ENCODE data around the gene SMARCC1.
"Not testable (repeated sequence)": the region's sequence is repeated elsewhere in the genome, so short reads cannot be mapped to it uniquely, and the experiment has no call there.

Gene SMARCC1

DNA sequence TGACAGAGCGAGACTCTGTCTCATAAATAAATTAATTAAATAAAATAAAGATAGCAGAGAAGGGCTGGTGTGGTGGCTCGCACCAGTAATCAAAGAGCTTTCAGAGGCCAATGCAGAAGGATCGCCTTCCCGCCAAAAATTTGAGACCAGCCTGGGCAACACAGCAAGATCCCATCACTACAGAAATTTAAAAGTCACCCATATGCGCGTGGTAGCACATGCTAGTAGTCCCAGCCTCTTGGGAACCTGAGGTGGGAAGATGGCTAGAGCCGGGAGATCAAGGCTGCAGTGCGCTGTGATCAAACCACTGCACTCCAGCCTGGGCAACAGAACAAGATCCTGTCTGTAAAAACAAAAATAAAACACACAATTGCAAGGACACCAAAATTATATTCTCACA lies 9.6 kb downstream of the SMARCC1 start:
- Histone ChIP-seq H3K9me3 (ENCODE audit: severe bottlenecking) (no peaks in the 10 kb centered on the region), H3K27ac (ENCODE audit: poor library complexity, severe bottlenecking) (no peak overlapping the region), H3K36me3 (ENCODE audit: low read depth) (peaks cover 44% of the 10 kb centered on the region), H3K27me3 (ENCODE audit: insufficient read depth, poor library complexity, severe bottlenecking) (no peaks in the 10 kb centered on the region), H3K4me3 (ENCODE audit: severe bottlenecking) (no peak overlapping the region), H3K4me1 (ENCODE audit: insufficient read depth, poor library complexity, severe bottlenecking) (no peaks in the 10 kb centered on the region)
- no peak for TF ChIP-seq CTCF (IDR thresholded peaks at IDR 0.05; ENCODE audit: poor library complexity, severe bottlenecking)
- DNase-seq (ENCODE audit: low spot score): no peak
- ATAC-seq (ENCODE audit: low read depth): no peak

DNA sequence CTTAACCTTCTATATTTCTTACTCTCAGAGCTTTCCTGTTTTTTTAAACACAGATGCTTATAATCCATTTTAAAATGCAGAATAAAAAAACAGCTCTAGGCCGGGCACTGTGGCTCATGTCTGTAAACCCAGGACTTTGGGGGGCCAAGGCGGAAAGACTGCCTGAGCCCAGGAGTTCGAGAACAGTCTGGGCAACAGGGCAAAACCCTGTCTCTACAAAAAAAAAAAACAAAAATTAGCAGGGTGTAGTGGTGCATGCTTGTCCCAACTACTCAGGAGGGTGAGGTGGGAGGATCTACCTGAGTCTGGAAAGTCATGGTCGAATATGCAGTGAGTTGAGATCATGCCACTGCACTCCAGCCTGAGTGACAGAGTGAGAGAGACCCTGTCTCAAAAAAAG lies 15.5 kb downstream of the SMARCC1 start:
- peaks cover 3% of the 10 kb centered on the region for H3K4me1 ChIP-seq (ENCODE audit: insufficient read depth, poor library complexity, severe bottlenecking)
- no peak overlapping the region for H3K4me3 ChIP-seq (ENCODE audit: severe bottlenecking)
- H3K9me3 ChIP-seq (ENCODE audit: severe bottlenecking): no peaks in the 10 kb centered on the region
- ATAC-seq (ENCODE audit: low read depth) (no peak), DNase-seq (ENCODE audit: low spot score) (no peak)
- no peak overlapping the region for H3K27ac ChIP-seq (ENCODE audit: poor library complexity, severe bottlenecking)
- H3K36me3 ChIP-seq (ENCODE audit: low read depth): peaks cover 64% of the 10 kb centered on the region
- no peak for TF ChIP-seq CTCF (IDR thresholded peaks at IDR 0.05; ENCODE audit: poor library complexity, severe bottlenecking)
- no peaks in the 10 kb centered on the region for H3K27me3 ChIP-seq (ENCODE audit: insufficient read depth, poor library complexity, severe bottlenecking)

GRCh38 chr3:47762233-47762632 lies 19.5 kb downstream of the SMARCC1 start:
- DNase-seq (ENCODE audit: low spot score) (no peak), ATAC-seq (ENCODE audit: low read depth) (no peak)
- no peak for TF ChIP-seq CTCF (IDR thresholded peaks at IDR 0.05; ENCODE audit: poor library complexity, severe bottlenecking)
- no peak overlapping the region for H3K4me3 ChIP-seq (ENCODE audit: severe bottlenecking)
- H3K36me3 ChIP-seq (ENCODE audit: low read depth): peaks cover 50% of the 10 kb centered on the region
- no peaks in the 10 kb centered on the region for H3K9me3 ChIP-seq (ENCODE audit: severe bottlenecking)
- peaks cover 3% of the 10 kb centered on the region for H3K4me1 ChIP-seq (ENCODE audit: insufficient read depth, poor library complexity, severe bottlenecking)
- no peaks in the 10 kb centered on the region for H3K27me3 ChIP-seq (ENCODE audit: insufficient read depth, poor library complexity, severe bottlenecking)
- no peak overlapping the region for H3K27ac ChIP-seq (ENCODE audit: poor library complexity, severe bottlenecking)

DNA sequence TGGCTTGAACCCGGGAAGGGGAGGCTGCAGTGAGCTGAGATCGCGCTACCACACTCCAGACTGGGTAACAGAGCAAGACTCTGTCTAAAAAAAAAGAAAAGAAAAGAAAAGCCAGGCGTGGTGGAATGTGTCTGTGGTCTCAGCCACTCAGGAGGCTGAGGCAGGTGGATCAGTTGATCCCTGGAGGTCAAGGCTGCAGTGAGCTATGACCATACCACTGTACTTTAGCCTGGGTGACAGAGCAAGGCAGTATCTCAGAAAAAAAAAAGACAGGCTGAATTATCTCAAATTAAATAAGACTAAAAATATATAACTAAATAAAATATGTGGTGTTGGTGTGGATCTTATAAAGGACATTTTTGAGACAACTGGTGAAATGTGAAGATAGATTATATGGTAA lies 20.6 kb downstream of the SMARCC1 start:
- peaks cover 3% of the 10 kb centered on the region for H3K4me1 ChIP-seq (ENCODE audit: insufficient read depth, poor library complexity, severe bottlenecking)
- no peak overlapping the region for H3K27ac ChIP-seq (ENCODE audit: poor library complexity, severe bottlenecking)
- no peak for DNase-seq (ENCODE audit: low spot score)
- no peaks in the 10 kb centered on the region for H3K27me3 ChIP-seq (ENCODE audit: insufficient read depth, poor library complexity, severe bottlenecking)
- H3K4me3 ChIP-seq (ENCODE audit: severe bottlenecking): no peak overlapping the region
- H3K9me3 ChIP-seq (ENCODE audit: severe bottlenecking): no peaks in the 10 kb centered on the region
- ATAC-seq (ENCODE audit: low read depth): no peak
- H3K36me3 ChIP-seq (ENCODE audit: low read depth): peaks cover 51% of the 10 kb centered on the region
- no peak for TF ChIP-seq CTCF (IDR thresholded peaks at IDR 0.05; ENCODE audit: poor library complexity, severe bottlenecking)

DNA sequence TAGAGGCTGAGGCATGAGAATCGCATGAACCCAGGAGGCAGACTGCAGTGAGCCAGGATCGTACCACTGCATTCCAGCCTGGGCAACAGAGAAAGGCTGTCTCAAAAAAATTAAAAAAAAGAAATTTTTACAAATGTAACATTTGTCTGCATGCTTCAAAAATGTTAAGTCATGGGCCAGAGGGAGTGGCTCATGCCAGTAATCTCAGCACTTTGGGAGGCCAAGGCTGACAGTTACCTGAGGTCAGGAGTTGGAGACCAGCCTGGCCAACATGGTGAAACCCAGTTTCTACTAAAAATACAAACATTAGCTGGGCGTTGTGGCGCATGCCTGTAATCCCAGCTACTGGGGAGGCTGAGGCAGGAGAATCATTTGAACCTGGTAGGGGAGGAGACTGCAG lies 21.5 kb downstream of the SMARCC1 start:
- H3K27me3 ChIP-seq (ENCODE audit: insufficient read depth, poor library complexity, severe bottlenecking); H3K4me1 ChIP-seq (ENCODE audit: insufficient read depth, poor library complexity, severe bottlenecking); H3K27ac ChIP-seq (ENCODE audit: poor library complexity, severe bottlenecking); H3K9me3 ChIP-seq (ENCODE audit: severe bottlenecking); DNase-seq (ENCODE audit: low spot score); H3K4me3 ChIP-seq (ENCODE audit: severe bottlenecking); ATAC-seq (ENCODE audit: low read depth): not testable (repeated sequence)
- peaks cover 49% of the 10 kb centered on the region for H3K36me3 ChIP-seq (ENCODE audit: low read depth)

Data from RWPE2 (cell line).